CD4-positive, alpha-beta T cell treated with Interleukin-6 at 100 ng/mL for 8 hours (primary cell): ENCODE results near the gene PPP1R1B.

Experiments
- DNase-seq: peaks from one replicate; pipeline ENCODE4 v3.0.0-alpha.2; 2020; ENCODE audit warnings: mixed read lengths, low spot score

PPP1R1B gene

GRCh38 chr17:39615434-39615833 lies 11.3 kb upstream of the PPP1R1B start:
- DNase-seq = no peak

DNA sequence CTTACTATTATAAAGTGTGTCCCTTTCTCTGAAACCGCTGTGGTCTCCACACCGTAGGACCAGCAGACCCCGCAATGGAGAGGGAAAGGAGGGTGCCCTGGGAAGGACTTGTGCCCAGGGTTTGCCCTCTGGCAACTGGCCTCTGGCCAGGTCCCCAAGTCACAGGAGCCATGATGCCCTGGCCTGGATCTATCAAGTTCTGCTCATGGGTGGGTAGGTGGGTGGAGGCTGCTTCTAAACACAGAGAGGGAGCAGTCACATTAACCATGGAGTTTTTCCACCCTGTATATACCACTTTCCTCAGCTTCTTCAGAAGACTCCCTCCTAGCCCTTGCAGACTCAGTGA lies 9.7 kb upstream of the PPP1R1B start:
- DNase-seq = no peak

GRCh38 chr17:39617446-39618245 lies 9.1 kb upstream of the PPP1R1B start:
- DNase-seq = peak; percentile 45

DNA sequence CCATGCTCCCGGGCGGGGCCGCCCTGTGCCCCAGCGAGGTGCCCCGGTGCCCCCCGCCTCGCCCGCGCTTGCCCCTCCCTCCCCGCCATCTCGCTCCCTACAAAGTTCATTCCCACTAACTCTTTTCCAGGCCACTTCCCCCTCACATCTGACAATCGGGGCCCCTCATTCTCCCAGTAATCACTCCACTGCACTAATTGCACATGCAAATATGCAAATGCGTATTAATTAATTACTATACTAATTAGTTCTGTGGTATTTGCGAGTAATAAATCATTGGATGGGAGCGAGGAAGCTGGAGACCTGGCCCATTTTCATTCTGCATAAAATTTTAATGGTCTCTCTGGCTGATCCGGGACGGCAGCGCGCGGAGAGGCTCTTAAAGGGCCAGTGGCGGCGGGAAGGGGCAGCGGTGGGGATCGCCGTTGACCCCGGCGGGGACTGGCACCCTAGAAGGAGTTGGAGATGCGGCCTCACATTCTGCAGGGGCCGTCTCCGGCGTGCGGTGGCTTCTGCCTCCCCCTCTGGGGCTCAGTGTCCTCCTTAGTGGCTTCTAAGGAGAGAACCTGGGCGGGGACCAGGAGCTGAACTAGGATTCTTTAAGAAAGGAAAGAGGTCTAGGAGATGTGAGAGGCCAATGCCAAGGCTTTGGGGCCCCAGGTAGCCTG lies 8.4 kb upstream of the PPP1R1B start:
- DNase-seq = no peak

DNA sequence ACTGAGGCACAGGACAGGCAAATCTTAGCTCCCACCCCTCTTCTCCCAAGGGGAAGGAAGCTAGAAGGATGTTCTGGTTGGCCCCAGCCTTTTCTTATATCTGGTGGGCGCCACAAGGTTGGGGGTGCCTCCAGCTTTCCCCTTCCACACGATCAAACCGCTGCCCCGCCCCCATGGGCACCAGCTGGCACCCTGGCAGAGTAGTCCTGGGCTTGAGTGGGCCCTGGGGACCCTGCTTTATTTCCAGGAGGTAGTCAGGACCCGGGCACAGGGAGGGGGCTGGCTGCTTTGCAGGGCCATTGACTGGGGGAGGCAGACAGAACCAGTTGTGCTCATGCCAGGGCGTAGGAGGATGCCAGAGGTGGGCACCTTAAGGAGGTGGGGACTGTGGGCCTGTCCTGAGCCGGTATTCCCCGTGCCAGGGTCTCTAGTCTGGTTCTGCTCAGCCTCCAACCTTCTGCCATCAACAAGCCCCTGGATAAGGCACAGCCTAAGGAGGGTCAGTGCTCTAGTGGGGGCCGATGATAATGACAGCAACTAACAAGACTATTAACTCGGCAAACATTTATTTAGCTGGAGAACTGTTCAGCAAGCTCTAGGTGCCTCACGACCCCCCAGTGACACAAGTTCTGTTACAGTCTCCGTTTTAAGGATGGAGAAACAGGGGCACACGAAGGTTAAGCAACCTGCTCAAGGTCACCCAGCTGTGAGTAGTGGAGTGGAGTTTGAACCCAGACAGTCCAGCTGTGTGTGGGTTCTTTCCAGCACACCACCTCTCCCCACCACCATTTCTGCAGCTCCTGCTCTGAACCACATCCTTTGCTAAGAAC lies 7.6 kb upstream of the PPP1R1B start:
- DNase-seq = no peak

DNA sequence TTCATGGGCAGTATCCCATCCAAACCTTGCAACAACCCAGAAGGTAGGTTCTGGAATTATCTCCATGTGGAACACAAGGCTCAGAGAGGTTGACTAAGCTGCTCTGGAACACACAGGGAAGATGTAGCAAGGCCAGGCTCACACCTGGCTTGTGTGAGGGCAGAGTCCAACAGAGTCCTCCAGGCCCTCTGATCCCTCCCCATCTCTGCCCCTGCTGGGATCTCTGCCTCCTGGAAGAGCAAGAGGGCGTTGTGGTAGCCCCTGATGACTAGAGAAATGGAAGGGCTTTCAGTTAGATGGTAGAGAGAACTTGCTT lies 7.0 kb upstream of the PPP1R1B start:
- DNase-seq = no peak

- DNase-seq = peak; percentile 82
Observed at GRCh38 chr17:39621523-39622379, 5.0 kb upstream of the PPP1R1B start.

DNA sequence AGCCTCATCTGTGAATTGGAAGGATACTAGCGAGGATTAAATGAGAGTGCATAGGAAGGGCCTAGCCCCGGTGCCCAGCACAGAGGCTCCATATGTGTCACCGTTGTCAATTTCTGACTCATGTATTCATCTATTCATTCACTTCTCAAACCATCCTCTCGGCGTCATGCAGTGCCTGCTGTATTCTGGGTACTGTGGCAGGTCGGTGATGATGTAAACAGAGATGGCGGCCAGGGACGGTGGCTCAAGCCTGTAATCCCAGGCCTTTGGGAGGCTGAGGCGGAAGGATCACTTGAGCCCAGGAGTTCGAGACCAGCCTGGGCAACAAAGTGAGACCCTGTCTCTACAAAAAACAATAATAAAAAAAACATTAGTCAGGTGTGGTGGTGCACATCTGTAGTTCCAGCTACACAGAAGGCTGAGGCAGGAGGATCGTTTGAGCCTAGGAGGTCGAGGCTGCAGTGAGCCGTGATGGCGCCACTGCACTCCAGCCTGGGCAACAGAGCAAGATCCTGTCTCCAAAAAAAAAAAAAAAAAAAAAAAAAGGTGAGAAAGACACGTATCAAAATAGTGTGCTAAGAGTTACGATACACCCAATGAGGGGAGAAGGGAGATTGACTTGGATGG lies 4.3 kb upstream of the PPP1R1B start:
- peak; percentile 30 for DNase-seq

- DNase-seq = peak; percentile 80
Observed at GRCh38 chr17:39623356-39623950, 3.3 kb upstream of the PPP1R1B start.

DNA sequence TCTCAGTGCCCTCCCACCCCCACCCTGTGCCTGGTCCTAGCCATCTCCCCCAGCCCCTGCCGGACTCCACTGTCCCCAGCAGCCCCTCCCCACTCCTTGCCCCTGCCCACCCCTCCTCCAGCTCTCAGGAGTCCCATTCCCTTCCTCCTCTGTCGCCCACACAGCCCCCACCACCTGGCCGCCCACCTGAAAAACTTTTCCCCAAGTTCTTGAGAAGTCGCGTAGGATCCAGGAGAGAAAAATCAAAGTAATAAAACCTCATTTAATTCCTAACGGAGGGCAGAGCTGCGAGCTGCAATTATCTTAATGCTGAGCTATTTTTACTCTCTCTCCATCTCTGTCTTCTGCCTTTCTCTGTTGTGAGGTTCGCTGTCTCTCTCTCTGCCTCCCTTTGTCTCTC lies 2.4 kb upstream of the PPP1R1B start:
- no peak for DNase-seq

- no peak for DNase-seq
Observed at GRCh38 chr17:39625198-39625785, 1.5 kb upstream of the PPP1R1B start.

DNA sequence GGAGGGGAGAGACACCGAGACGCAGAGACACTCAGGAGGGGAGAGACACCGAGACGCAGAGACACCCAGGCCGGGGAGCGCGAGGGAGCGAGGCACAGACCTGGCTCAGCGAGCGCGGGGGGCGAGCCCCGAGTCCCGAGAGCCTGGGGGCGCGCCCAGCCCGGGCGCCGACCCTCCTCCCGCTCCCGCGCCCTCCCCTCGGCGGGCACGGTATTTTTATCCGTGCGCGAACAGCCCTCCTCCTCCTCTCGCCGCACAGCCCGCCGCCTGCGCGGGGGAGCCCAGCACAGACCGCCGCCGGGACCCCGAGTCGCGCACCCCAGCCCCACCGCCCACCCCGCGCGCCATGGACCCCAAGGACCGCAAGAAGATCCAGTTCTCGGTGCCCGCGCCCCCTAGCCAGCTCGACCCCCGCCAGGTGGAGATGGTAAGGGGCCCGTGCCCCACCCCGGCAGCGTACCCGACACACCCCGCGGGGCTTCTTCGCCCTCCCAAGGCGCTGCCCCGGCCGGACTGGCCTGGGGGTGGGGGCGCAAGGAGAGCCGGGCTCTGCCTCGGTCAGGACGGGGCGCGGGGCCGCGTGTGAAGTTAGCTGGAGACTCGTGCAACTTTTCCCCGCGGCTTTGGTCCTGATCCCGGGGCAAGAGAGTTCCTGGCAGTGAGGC lies 427 bp downstream of the PPP1R1B start:
- no peak for DNase-seq

- no peak for DNase-seq
Observed at GRCh38 chr17:39627712-39628516, 1.2 kb downstream of the PPP1R1B start.

DNA sequence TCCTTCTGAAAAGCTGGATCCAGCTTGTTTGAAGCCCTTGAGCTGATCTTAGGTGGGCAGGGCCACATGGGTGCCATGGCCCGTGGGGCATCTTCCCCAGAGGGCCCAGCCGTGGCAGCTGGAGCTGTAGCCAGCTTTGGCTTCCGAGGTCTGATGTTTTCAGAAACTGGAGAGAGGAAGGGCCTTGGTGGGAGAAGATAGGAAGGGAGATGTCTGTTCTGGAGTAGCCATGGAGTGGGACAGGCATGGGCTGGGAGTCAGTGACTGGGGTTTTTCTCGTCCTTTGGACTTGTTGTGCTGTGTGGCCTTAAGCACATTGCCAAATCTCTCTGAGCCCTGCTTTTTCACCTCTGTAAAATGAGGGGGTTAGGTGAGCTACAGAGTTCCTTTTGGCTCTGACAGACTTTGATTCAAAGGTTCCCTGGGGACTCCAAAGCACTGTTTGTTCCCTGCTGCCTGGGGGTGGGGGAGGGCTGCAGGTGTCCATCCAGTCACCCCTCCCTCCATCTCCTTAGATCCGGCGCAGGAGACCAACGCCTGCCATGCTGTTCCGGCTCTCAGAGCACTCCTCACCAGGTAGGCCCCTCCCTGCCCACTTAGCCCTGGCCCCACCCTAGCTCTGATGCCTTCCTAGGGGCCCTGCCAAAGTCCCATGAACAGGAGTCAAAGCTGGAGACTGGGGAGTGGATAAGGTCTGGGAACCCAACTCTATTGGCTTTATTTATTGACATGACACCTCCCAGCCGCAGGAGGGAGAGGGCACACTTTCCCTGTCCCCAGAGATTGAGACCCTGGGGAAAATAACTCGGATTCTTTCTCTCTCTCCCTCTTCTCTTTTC lies 2.1 kb downstream of the PPP1R1B start:
- DNase-seq = no peak

DNA sequence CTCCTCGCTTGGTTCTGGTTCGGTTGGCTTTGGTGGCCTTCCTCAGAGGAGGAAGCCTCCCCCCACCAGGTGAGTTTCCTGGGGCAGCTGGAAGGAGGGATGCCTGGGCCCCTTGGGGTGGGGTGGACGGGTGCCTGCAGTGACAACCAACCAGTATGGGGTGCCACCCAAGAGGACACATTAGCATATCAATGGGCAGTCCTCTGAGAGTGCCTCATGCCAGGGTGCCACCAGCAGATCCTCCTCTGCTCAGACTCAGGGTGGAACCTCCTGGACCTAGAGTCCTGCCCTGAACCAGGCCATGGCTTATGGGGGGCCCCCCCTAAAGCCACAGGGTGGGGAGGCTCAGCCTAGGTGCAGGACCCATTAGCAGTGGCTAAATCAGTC lies 2.7 kb downstream of the PPP1R1B start:
- DNase-seq = no peak

- no peak for DNase-seq
Observed at GRCh38 chr17:39629898-39630297, 3.1 kb downstream of the PPP1R1B start.

DNA sequence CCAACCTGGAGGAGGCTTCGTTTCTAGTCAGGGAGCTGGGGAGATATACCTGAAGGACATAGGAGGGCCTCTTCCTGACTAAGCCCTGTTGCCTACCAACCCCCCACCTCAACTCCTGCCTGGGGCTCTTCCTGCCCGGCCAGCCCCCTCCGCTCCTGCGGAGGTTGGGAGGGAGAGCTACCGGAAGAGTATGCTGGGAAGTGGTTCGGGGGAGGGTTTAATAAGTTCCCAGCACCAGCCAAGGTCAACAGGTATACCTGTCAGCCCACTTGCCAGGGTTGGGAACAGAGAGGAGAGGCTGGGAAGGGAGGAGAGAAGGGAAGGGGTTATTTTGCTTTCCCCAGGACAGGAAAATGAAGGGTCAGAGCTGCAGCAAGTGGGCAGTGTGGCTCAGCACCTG lies 4.7 kb downstream of the PPP1R1B start:
- no peak for DNase-seq

DNA sequence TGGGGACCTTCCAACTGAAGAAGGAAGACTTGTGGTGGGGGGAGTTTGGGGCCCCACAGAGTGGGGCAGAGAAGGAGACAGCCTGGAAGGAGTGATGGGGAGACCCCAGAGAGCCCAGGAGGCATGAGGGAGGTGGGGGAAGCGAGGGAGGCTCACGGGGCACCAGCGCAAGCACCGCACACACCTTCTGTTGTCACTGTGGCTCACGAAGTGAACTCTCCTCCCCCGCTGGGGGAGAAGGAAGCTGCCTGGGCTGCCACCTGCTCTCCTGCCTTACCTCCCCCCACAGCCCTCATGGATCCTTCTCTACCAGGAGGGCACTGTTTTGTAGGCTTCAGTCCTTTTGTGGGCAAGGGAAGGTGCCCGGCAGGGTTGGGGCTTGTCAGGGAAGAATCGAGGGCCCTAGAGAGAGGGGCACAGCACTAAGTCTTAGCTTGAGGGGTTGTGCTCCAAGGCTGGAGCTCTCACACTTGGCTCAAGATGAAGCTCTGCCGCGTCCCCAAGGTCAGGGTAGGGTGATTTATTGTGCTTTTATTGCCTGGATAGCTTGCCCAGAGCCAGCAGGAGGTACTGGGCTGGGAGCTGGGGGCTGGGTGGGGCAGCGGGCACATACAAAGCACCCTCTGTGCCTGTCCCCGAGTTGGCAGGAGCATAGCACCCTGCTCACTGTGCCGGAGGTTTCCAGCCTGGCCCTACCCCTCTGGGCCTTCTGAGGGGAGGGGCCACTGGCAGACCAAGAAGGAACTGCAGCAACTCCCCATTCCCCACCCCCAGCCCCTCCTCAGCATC lies 5.6 kb downstream of the PPP1R1B start:
- no peak for DNase-seq
